Measurements from ENCODE around the gene SKOR1.

SKOR1 gene, protein sequence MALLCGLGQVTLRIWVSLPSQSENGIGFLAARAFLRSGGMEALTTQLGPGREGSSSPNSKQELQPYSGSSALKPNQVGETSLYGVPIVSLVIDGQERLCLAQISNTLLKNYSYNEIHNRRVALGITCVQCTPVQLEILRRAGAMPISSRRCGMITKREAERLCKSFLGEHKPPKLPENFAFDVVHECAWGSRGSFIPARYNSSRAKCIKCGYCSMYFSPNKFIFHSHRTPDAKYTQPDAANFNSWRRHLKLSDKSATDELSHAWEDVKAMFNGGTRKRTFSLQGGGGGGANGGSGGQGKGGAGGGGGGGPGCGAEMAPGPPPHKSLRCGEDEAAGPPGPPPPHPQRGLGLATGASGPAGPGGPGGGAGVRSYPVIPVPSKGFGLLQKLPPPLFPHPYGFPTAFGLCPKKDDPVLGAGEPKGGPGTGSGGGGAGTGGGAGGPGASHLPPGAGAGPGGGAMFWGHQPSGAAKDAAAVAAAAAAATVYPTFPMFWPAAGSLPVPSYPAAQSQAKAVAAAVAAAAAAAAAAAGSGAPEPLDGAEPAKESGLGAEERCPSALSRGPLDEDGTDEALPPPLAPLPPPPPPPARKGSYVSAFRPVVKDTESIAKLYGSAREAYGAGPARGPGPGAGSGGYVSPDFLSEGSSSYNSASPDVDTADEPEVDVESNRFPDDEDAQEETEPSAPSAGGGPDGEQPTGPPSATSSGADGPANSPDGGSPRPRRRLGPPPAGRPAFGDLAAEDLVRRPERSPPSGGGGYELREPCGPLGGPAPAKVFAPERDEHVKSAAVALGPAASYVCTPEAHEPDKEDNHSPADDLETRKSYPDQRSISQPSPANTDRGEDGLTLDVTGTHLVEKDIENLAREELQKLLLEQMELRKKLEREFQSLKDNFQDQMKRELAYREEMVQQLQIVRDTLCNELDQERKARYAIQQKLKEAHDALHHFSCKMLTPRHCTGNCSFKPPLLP

GRCh38 chr15:67824976-67825880 is at the start of gene SKOR1:
SKOR1 (plus strand) TSS chr15:67825509; CDS start chr15:67825603, 94 bp downstream.
- DNase-seq (ENCODE audit: low spot score), result no peak

- DNase-seq (ENCODE audit: low spot score), result no peak
Observed at GRCh38 chr15:67775998-67776397, 49.3 kb upstream of the SKOR1 start.

GRCh38 chr15:67776600-67776999 is 48.7 kb upstream of the SKOR1 start:
- DNase-seq (ENCODE audit: low spot score), result no peak

- no peak for DNase-seq (ENCODE audit: low spot score)
Observed at GRCh38 chr15:67777071-67777470, 48.2 kb upstream of the SKOR1 start.

DNA sequence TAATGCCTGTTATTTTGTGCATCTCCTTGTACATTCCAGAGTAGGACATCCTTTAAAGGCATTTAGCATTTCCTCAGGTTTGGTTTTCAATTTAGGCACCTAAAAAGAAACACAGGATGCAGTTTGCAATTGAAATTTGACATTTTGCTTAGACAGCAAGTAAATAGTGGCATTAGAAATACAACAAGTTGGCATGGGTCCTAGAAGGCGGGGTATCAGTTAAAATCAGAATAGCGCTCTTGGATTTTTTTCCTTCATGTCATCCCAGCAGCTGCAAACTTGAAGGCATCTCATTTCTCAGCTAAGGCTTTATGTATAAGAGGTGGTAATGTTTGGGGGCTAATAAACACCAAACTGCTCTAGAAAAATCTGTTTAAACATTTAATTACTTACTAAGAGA is 47.5 kb upstream of the SKOR1 start:
- DNase-seq (ENCODE audit: low spot score), result no peak

GRCh38 chr15:67778968-67779548 is 46.3 kb upstream of the SKOR1 start:
- no peak for DNase-seq (ENCODE audit: low spot score)

- no peak for DNase-seq (ENCODE audit: low spot score)
Observed at GRCh38 chr15:67779549-67780111, 45.7 kb upstream of the SKOR1 start.

DNA sequence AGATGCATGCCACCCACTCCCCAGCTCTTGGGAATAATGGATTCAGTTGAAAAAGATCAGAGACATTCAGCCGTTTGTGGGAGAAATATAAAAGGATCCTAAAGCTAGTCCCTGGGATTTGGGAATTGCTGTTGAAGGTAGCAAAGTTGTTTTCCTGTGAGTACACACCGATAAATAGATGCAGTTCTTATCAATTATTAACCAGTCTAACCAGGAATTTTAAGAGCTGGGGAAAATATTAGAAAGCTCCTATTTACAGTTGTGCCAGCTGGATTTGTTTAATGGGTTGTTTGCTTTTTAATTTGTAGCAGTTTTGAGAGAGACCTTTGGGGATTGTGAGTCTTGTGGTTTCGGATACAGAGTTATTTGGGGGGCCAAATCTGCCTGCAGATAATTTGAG is 44.2 kb upstream of the SKOR1 start:
- no peak for DNase-seq (ENCODE audit: low spot score)

DNA sequence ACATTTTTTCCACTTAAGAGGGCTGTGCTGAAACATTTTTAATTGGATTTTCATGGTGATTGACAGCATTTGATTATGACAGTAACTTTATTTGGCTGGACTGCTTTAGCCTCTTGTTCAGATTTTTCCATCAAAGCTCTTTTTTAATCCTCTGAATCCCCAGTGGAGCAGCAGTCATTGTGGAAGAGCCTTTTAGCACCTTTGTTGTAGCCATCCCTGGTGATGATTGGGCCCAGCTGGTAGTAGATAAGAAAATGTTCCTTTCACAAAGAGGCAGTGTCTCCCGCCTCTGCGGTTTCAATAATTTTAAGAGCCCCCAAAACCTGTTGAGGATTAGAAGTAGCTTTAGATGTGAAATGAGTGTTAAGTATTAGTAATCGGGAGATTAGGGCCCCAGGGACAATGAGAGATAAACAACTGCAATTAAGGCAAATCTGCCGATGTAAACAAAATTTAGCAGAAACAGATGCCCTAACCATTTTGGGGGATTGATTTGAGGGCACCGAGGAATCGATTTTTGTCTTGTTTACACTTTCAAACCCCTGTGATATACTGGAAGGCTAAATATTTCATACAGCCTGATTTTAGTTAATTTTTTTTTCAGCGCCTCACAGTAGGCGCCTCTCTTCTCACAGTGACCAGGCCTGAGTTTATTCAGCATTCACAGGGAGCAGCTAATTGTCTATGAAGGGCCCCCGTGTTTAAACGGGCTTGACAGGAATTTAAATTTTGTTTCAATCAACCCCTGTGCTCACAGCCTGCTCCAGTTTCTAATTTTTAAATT is 43.2 kb upstream of the SKOR1 start:
- DNase-seq (ENCODE audit: low spot score), result no peak

DNA sequence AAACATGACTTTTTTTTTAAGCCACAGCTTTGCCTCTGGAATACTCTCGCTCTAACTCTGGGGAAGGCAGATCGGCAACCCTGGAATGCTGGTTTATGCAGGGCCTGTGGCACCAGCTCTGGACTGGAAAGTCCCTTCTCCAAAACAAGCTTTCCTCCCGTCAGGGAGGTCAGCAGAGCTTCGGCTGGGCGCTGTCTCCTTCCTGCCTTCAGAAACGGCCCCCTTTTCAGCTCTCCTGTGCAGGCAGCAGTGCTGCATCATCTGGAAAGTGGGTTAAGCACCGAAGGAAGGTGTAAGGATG is 42.7 kb upstream of the SKOR1 start:
- no peak for DNase-seq (ENCODE audit: low spot score)

DNA sequence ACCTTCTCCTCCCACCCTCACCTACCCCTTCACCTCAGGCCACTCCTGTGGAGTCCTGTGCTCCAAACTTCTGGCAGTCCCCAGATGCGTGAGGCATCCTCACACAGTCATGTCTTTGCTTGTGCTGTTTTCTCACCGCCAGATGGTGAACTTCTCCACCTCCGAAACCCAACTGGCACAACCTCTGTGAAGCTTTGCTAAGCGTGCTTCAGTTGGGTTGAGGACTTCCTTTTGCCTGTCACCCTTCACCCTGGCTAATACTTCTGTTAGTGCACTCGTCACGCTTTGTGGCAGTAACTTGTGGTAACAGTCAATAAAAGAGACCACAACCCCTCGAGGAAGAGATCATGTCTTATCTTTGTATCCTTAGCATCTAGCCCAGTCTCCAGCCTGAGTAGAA is 42.0 kb upstream of the SKOR1 start:
- no peak for DNase-seq (ENCODE audit: low spot score)

DNA sequence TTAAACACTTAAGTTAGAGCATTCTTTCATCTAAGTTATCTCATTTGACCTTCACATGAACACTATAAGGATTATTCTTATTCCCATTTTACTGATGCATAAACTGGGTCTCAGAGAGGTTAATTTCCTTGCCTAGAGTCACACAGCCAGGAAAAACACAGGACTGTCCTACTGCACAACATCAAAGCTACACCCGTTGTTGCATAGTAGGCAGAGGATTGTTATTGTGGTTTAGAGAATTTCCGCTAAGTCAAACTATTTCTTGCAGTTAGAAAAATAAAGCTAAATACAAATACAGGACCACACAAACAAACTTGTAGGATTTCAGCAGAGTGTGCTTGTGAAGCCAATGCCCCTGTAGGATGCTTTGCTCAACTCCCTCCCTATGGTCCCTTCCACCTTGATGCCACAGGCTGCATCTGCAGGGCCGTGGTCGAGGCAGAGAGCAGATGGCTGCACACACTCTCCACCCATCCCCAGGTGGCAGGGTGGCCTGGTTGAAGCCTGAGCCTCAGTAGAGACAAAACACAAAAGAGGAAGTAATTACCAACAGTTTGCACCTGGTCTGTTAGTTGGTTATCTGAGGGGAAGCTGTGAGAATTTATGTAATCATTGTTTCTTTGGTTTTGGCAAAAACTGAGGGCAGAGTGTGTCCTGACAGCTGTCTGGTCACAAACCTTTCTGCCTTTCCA is 41.1 kb upstream of the SKOR1 start:
- DNase-seq (ENCODE audit: low spot score), result no peak

- DNase-seq (ENCODE audit: low spot score), result no peak
Observed at GRCh38 chr15:67784856-67785430, 40.4 kb upstream of the SKOR1 start.

DNA sequence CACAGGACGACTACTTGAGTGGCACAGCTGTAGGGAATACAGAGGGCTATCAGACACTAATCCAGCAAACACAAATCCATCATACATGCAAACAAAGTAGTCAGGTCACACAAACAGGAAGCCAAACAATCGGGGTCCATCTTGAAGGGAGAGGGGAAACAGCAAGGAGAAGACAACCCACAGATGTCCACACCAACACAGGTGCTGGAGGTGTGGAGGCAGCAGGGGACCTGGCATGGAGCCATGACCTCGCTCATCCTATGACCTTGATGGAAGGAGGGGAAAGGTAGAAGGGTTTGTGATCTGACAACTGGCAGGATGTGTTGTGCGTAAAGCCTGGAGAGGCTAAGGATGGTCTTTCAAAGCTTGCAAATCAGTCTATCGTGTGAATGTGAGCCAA is 39.9 kb upstream of the SKOR1 start:
- DNase-seq (ENCODE audit: low spot score), result no peak

- DNase-seq (ENCODE audit: low spot score), result no peak
Observed at GRCh38 chr15:67786646-67787045, 38.7 kb upstream of the SKOR1 start.

DNA sequence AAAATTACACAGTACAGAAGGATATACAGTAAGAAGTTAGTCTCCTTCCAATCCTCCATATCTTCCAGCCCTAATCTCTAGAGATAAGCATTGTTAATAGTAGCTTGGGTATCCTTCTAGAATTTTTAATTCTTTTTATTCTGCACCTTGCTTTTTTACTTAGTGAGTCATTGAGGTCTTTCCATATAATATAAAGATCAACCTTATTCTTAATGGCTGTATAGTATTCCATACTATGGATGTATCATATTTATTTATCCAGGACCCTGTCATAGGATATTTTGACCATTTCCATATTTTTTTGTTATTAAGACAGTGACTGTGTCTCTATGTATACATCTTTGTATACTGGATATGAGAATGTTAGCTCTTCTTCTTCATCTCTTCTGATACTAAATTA is 36.3 kb upstream of the SKOR1 start:
- DNase-seq (ENCODE audit: low spot score), result no peak

GRCh38 chr15:67790610-67791319 is 34.5 kb upstream of the SKOR1 start:
- DNase-seq (ENCODE audit: low spot score), result no peak

DNA sequence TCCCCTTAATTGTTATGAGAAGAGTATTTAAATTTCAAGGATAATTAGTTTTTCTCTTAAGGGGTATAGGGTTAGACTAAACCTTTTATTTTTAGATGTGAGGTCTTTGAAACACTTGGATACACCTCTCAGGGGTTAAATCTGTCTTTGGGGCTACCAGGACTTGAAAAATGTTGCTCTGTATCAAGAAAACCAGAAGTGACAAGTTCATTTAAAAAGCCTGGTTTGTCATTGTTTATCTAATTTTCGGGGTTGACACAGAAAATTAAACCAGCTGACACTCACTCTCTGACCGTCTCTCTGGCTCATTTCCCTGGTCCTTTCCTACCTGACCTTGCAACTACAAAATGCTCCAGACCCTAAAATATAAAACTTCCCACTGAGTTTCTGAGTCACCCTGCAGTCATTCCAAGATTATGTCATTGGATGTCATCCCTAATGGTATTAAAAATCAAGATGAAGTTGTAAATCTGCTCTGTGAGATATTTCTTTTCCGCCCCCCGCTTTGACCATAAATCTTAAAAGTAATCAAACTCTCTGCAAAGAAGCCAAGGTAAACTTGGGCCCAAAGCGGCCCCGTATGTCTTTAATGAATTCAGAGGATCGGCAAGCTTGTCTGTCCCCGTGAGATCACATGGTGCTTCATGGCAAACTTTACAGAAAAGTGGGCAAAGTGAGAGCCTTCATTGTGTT is 32.9 kb upstream of the SKOR1 start:
- no peak for DNase-seq (ENCODE audit: low spot score)
